ENCODE results near the gene ATP2A2. TPM values are rescaled to one million over a fixed set of nuclear protein-coding genes. Genes with fewer than 3 reads are reported as not detected.
"Not testable (repeated sequence)": the region's sequence is repeated elsewhere in the genome, so short reads cannot be mapped to it uniquely, and the experiment has no call there.

Gene ATP2A2
- total RNA-seq, 1 donor from 2014 or later = 87.9 TPM

- no peak for DNase-seq (ENCODE audit: low read depth in 2 of 2)
Measured at GRCh38 chr12:110366321-110367142, 85.5 kb downstream of the ATP2A2 start.

- no peak for DNase-seq (ENCODE audit: low read depth in 2 of 2)
Measured at GRCh38 chr12:110367181-110367864, 86.3 kb downstream of the ATP2A2 start.

- DNase-seq (ENCODE audit: low read depth in 2 of 2) = no peak
Measured at GRCh38 chr12:110369992-110370391, 88.9 kb downstream of the ATP2A2 start.

- DNase-seq (ENCODE audit: low read depth in 2 of 2) = no peak
Measured at GRCh38 chr12:110370732-110371231, 89.7 kb downstream of the ATP2A2 start.

- no peak for DNase-seq (ENCODE audit: low read depth in 2 of 2)
Measured at GRCh38 chr12:110371408-110372055, 90.5 kb downstream of the ATP2A2 start.

- DNase-seq (ENCODE audit: low read depth in 2 of 2) = no peak
Measured at GRCh38 chr12:110372056-110372425, 91.0 kb downstream of the ATP2A2 start.

- no peak for DNase-seq (ENCODE audit: low read depth in 2 of 2)
Measured at GRCh38 chr12:110373025-110373424, 92.0 kb downstream of the ATP2A2 start.

GRCh38 chr12:110373425-110373824 lies 92.4 kb downstream of the ATP2A2 start:
- no peak for DNase-seq (ENCODE audit: low read depth in 2 of 2)

- DNase-seq (ENCODE audit: low read depth in 2 of 2) = no peak
Measured at GRCh38 chr12:110373962-110374611, 93.0 kb downstream of the ATP2A2 start.

- not testable (repeated sequence) for DNase-seq (ENCODE audit: low read depth in 2 of 2)
Measured at GRCh38 chr12:110378131-110378790, 97.2 kb downstream of the ATP2A2 start.

GRCh38 chr12:110379197-110379596 lies 98.2 kb downstream of the ATP2A2 start:
- no peak for DNase-seq (ENCODE audit: low read depth in 2 of 2)

GRCh38 chr12:110379631-110380030 lies 98.6 kb downstream of the ATP2A2 start:
- DNase-seq (ENCODE audit: low read depth in 2 of 2) = no peak

- no peak for DNase-seq (ENCODE audit: low read depth in 2 of 2)
Measured at GRCh38 chr12:110382683-110383082, 101.6 kb downstream of the ATP2A2 start.

Other genes starting within 250 kb of the ATP2A2 start
- gene C12orf76, start 232.7 kb upstream of the ATP2A2 start, total RNA-seq = 11.9 and 15.4 TPM in 2 replicates
- gene IFT81, start 156.9 kb upstream of the ATP2A2 start, total RNA-seq = 4.3 and 5.3 TPM in 2 replicates
- gene ANAPC7, start 122.5 kb downstream of the ATP2A2 start, total RNA-seq = 31.5 and 36.5 TPM in 2 replicates
- 217 and 241 TPM in 2 replicates for gene ARPC3, start 169.1 kb downstream of the ATP2A2 start, total RNA-seq
- 16.8 and 19.1 TPM in 2 replicates for gene GPN3, start 187.0 kb downstream of the ATP2A2 start, total RNA-seq
- gene FAM216A, start 187.6 kb downstream of the ATP2A2 start, total RNA-seq = 7.6 and 9.9 TPM in 2 replicates
- gene VPS29, start 220.9 kb downstream of the ATP2A2 start, total RNA-seq = 66.0 and 70.1 TPM in 2 replicates
- 0.25 and 0.26 TPM in 2 replicates for gene RAD9B, start 221.1 kb downstream of the ATP2A2 start, total RNA-seq